PFSK-1 (cell line): ENCODE results near the gene MMD. TPM values are rescaled to one million over a fixed set of nuclear protein-coding genes. Genes with fewer than 3 reads are reported as not detected.
A peak's percentile ranks its signal among the peaks of the same experiment; 100 is the strongest.

ENCODE experiments used
- FOXP2 ChIP-seq: optimal IDR thresholded peaks from 2 replicates; pipeline ENCODE3; 2011; ENCODE audit warnings: borderline replicate concordance, control low read depth, inconsistent platforms; ENCODE audit not compliant: insufficient read depth; ENCODE audit errors: extremely low read length, extremely low read depth
- POLR2AphosphoS5 ChIP-seq: IDR thresholded peaks from 2 replicates; pipeline ENCODE4 v1.6.1; 2012; ENCODE audit warnings: low read depth, mild to moderate bottlenecking, control low read depth, low read length, moderate library complexity
- SIN3A ChIP-seq: IDR thresholded peaks from 2 replicates; pipeline ENCODE4 v1.6.1; 2012; ENCODE audit warnings: mild to moderate bottlenecking, low read length, moderate library complexity, borderline replicate concordance; ENCODE audit not compliant: insufficient read depth
- TAF1 ChIP-seq: IDR thresholded peaks from 2 replicates; pipeline ENCODE4 v1.6.1; 2012; ENCODE audit warnings: low read length, control low read depth, borderline replicate concordance; ENCODE audit not compliant: insufficient read depth
- polyA plus RNA-seq: library from polyadenylated mRNA; unstranded; fragments of >200 nt; gene quantifications from one replicate; pipeline ENCODE4 v1.2.1, GENCODE V29; 2012; ENCODE audit warnings: low read depth, missing spikeins; ENCODE audit not compliant: insufficient read length
- TF ChIP-seq, protein P1 (sequence below), 2 experiments: IDR thresholded peaks; 2 replicates each; pipeline versions ENCODE4 v1.6.1 to v1.8.0; 2011 to 2012; ENCODE audit warnings: low read depth in 2 of 2, low read length in 2 of 2, control low read depth in 1 of 2, inconsistent platforms in 1 of 2, mild to moderate bottlenecking in 1 of 2, moderate library complexity in 1 of 2; ENCODE audit not compliant: insufficient read depth in 1 of 2

MMD gene, protein sequence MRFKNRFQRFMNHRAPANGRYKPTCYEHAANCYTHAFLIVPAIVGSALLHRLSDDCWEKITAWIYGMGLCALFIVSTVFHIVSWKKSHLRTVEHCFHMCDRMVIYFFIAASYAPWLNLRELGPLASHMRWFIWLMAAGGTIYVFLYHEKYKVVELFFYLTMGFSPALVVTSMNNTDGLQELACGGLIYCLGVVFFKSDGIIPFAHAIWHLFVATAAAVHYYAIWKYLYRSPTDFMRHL
- polyA plus RNA-seq = 26.7 TPM

DNA sequence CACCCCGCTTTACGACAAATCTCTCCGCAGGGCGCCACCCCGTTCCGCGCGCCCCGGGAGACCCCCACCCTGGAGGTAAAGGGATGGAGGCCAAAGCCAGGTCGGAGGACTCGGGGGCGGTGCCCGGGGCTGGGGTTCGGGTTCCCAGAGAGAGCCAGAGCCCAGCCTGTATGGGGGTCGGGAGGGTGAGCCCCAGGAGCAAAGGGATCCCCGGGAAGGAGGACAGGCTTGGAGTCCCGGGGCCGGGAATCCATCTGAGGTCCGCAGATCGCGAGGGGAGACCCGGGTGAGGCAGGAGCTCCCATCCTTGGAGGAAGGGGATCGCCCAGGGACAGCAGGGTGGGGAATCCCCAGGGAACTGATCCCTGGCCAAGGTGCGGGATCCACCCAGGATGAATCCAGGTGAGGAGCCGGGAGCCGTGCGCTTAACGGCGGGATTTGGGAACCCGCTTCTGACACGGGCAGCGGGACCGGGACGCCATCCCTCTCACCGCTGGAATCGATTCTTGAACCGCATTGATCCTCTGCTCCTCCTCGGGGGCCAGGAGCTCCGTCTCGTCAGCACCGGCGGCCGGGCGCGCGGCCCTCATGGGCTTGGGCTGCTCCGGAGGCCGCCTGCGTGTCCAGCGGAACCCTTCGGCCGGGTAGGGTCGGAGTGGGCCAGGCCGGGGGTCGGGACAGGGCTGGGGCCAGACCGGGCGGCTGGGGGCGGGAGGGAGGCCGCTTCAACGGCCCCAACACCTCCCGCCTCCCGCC lies at the start of gene MMD:
Gene MMD, minus strand, starts transcription at position 657 of the 756 bp plus-strand sequence. Its CDS starts 140 bp downstream, at position 517.
- peak; percentile 56 for TF ChIP-seq POLR2AphosphoS5
- TF ChIP-seq TAF1 = no peak

DNA sequence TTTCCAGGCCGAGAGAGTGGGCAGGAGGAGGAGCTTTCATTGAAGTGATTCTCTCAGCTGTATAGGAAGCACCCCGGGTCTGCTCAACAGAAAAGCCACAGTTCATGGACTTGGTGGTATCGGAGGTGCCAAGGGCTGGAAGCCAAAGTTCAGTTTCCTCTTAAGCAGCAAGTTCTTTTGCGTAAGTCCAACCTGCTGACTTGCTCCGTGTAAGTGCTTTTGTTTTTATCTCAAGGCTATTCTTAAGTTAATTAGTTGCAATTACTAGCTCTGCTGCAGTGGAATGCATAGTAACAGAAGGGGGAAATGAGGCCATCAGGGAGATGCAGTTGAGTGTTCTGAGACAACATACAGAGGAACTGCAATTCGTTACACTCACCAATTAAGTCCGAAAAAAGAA lies 45.0 kb upstream of the MMD start:
- TF ChIP-seq FOXP2 = no peak

DNA sequence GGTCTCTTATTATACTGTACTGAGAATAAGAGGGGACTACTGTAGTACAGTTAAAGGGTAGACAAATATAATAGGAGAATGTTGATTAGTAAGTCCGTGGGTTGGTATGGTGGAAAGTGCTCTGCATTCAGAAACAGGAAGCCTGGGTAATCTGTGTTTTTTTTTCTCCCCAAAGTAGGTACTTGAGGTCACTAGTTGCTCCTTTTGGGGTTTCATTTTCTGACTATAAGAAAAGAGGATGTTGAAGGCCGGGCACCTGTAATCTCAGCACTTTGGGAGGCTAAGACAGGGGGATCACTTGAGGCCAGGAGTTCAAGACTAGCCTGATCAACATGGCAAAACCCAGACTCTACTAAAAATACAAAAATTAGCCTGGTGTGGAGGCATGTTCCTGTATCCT lies 42.0 kb upstream of the MMD start:
- TF ChIP-seq, protein P1, sequence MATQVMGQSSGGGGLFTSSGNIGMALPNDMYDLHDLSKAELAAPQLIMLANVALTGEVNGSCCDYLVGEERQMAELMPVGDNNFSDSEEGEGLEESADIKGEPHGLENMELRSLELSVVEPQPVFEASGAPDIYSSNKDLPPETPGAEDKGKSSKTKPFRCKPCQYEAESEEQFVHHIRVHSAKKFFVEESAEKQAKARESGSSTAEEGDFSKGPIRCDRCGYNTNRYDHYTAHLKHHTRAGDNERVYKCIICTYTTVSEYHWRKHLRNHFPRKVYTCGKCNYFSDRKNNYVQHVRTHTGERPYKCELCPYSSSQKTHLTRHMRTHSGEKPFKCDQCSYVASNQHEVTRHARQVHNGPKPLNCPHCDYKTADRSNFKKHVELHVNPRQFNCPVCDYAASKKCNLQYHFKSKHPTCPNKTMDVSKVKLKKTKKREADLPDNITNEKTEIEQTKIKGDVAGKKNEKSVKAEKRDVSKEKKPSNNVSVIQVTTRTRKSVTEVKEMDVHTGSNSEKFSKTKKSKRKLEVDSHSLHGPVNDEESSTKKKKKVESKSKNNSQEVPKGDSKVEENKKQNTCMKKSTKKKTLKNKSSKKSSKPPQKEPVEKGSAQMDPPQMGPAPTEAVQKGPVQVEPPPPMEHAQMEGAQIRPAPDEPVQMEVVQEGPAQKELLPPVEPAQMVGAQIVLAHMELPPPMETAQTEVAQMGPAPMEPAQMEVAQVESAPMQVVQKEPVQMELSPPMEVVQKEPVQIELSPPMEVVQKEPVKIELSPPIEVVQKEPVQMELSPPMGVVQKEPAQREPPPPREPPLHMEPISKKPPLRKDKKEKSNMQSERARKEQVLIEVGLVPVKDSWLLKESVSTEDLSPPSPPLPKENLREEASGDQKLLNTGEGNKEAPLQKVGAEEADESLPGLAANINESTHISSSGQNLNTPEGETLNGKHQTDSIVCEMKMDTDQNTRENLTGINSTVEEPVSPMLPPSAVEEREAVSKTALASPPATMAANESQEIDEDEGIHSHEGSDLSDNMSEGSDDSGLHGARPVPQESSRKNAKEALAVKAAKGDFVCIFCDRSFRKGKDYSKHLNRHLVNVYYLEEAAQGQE (IDR thresholded peaks at IDR 0.05; ENCODE audit: insufficient read depth in 1 of 2, low read depth in 2 of 2, low read length in 2 of 2) = no peak
- TF ChIP-seq POLR2AphosphoS5 (no peak), TAF1 (no peak), FOXP2 (no peak), SIN3A (no peak)

DNA sequence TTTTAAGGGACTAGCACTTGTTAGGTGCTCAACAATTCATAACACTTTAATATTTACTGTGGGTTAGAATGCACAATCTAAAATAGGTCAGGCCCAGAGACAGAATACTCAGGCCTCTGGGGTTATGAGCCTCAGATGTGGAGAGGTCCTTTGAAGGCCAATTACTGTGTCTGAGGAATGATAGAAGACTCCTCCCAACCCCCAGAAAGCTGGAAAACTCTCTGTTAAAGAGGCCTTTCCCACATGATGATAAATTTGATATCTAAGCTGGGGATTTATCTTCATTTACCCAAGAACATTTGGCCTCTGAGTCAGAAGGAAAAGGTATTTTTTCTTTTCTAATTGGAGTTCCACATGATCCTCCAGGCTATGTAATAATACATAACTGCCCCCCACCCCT lies 41.1 kb upstream of the MMD start:
- TF ChIP-seq POLR2AphosphoS5 (no peak), TAF1 (no peak), FOXP2 (no peak), SIN3A (no peak)
- TF ChIP-seq, protein P1 (IDR thresholded peaks at IDR 0.05; ENCODE audit: insufficient read depth in 1 of 2, low read depth in 2 of 2, low read length in 2 of 2) = no peak

DNA sequence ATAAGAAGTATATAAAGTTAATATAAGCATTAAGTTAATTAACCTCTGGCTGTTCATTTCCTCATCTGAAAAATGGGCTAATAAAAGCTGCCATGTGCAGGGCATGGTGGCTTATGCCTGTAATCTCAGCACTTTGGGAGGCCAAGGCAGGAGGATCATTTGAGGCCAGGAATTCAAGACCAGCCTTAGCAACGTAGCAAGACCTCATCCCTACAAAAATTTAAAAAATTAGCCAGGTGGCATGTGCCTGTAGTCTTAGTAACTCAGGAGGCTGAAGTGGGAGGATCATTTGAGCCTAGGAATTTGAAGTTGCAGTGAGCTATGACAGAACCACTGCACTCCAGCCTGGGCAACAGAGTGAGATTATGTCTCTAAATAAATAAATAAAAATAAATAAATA lies 40.6 kb upstream of the MMD start:
- TF ChIP-seq SIN3A (no peak), POLR2AphosphoS5 (no peak)

DNA sequence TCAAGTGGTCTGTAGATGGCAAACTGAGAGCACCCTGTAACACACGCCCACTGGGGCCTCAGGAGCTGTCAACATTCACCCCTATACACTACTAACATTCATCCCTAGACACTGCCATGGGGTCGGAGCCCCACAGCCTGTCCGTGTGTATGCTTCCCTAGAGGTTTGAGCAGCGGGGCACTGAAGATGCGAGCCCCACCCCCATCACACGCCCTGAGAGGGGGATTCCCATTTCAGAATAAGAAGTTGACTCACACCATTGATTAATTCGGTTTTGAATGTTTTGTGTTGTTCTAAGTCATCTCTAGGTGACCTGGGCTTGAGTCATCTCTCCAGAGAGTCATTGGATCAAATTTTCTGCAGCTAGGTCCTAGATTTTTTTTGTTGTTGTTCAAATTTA lies 37.3 kb upstream of the MMD start:
- TF ChIP-seq FOXP2 (no peak), TAF1 (no peak)

DNA sequence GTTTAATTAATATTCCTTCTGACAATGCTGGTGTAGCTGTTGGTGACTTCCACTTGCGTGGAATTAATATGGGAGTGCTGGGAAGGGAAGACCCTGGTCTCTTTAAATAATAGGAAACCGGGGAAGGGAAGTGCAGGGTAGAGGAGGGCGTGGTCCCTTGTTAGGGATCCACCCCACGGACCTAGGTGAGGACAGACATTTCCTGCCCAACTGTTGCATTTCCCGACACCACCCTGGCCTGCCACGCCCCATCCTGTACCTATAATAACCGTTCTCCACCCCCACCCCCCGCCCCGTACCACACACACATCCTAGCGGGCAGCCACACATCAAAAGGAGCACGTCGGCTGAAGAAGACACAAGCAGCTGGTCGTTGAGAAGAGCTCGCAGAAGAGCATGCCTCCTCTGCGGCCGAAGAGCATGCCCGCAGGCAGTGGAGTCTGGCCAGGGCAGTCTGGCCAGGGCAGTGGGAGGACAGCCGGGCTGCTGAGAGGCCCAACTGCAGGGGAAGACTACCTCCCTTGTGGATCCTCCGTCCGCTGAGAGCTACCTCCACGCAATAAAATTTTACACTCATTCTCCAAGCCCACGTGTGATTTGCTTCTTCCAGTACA lies 36.8 kb upstream of the MMD start:
- TF ChIP-seq, protein P1 (IDR thresholded peaks at IDR 0.05; ENCODE audit: insufficient read depth in 1 of 2, low read depth in 2 of 2, low read length in 2 of 2) = no peak
- no peak for TF ChIP-seq FOXP2
- no peak for TF ChIP-seq TAF1
- no peak for TF ChIP-seq POLR2AphosphoS5
- no peak for TF ChIP-seq SIN3A
